22Rv1 (cell line): ENCODE measurements around the gene SATB1.

ENCODE experiments used
- H3K27ac ChIP-seq: fragments of 450-650 bp; 2 replicates; pipeline ENCODE4 v1.5.1; 2017
- ZFX ChIP-seq: fragments of 450-650 bp; IDR thresholded peaks from 2 replicates; pipeline ENCODE4 v1.6.1; 2017; ENCODE audit warnings: antibody characterized with exemption, borderline replicate concordance
- TF ChIP-seq, protein P1 (sequence below): fragments of 450-650 bp; IDR thresholded peaks from 2 replicates; pipeline ENCODE4 v1.5.1; 2017; ENCODE audit warnings: mild to moderate bottlenecking

SATB1 gene

GRCh38 chr3:18337231-18337630, 87.9 kb downstream of the SATB1 start:
- TF ChIP-seq, protein P1, sequence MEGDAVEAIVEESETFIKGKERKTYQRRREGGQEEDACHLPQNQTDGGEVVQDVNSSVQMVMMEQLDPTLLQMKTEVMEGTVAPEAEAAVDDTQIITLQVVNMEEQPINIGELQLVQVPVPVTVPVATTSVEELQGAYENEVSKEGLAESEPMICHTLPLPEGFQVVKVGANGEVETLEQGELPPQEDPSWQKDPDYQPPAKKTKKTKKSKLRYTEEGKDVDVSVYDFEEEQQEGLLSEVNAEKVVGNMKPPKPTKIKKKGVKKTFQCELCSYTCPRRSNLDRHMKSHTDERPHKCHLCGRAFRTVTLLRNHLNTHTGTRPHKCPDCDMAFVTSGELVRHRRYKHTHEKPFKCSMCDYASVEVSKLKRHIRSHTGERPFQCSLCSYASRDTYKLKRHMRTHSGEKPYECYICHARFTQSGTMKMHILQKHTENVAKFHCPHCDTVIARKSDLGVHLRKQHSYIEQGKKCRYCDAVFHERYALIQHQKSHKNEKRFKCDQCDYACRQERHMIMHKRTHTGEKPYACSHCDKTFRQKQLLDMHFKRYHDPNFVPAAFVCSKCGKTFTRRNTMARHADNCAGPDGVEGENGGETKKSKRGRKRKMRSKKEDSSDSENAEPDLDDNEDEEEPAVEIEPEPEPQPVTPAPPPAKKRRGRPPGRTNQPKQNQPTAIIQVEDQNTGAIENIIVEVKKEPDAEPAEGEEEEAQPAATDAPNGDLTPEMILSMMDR, result no peak
- TF ChIP-seq ZFX, result no peak
- no peak overlapping the region for H3K27ac ChIP-seq

DNA sequence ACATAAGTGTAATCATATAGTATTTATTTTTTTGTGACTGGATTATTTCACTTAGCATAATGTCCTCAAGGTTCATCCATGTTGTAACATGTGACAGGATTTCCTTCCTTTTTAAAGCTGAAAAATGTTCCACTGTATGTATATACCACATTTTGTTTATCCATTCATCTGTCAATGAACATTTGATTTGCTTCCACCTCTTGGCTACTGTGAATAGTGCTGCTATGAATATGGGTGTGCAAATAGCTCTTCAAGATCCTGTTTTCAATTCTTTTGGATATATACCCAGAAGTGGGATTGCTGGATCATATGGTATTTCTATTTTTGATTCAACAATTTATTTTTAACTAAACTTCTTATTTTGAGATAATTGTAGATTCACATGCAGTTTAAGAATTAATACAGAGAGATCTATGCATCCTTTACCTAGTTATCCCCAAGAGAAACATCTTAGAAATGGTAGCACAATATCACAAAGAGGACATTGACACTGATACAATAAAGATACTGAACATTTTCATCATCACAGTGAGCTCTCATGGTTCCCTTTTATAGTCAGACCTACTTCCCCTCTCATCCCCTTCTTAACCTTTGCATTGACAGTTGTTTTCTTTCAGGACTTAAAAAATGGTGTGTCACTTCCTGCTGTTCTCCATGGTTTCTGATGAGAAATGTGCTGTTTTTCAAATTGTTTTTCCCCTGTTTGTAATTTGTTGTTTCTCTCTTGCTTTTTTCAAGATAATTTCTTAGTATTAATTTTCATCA, 90.1 kb downstream of the SATB1 start:
- no peak for TF ChIP-seq ZFX
- TF ChIP-seq, protein P1, result no peak
- H3K27ac ChIP-seq, result no peak overlapping the region

- H3K27ac ChIP-seq, result peak overlapping the region; percentile 55
Measured at GRCh38 chr3:18330772-18331441, 94.2 kb downstream of the SATB1 start.

DNA sequence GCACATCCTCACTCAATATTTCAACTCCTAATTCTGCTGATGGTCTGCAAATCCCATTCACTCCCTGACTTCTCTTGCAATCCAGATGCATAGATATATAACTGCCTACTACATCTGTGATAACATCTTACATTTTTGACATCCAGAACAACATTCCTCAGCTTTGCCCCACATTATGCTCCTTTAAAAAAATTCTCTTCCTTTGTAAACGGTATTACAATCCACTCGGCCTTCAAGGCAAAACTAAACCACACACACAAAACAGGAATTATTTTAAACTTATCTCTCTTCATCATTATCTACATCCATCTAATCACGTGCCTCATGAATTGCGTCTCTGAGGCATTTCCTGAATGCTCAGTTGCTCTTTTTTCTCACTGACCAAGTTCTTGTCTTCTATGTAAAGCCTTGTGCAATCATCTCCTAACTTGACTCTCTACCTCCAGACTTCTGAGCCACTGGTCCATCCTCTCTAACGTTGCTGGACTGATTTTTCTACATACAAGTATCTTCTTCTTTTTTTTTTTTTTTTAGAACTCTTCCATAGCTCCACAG, 117.0 kb downstream of the SATB1 start:
- H3K27ac ChIP-seq, result no peak overlapping the region
- TF ChIP-seq, protein P1, result no peak

DNA sequence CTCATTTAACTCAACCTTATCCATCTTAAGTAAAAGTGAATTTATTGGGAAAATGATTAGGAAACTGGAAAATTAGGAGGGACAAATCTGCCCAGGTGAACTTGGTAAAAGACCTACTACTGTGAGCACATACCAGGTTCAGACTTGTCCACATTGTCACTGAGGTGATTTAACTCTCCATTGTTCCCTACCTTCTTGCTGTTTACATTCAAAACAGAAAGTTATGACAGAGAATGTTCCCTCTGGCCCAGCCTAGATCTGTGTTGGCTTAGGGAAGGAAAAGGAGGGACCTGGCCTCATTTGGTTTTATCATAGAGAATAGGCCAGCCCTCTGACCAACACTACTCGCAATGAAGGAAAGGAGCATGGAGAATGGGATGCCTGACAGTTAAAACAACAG, 117.6 kb downstream of the SATB1 start:
- no peak overlapping the region for H3K27ac ChIP-seq
- no peak for TF ChIP-seq ZFX
- TF ChIP-seq, protein P1, result no peak

- TF ChIP-seq ZFX, result no peak
- TF ChIP-seq, protein P1, result no peak
- no peak overlapping the region for H3K27ac ChIP-seq
Measured at GRCh38 chr3:18302517-18302916, 122.6 kb downstream of the SATB1 start.

DNA sequence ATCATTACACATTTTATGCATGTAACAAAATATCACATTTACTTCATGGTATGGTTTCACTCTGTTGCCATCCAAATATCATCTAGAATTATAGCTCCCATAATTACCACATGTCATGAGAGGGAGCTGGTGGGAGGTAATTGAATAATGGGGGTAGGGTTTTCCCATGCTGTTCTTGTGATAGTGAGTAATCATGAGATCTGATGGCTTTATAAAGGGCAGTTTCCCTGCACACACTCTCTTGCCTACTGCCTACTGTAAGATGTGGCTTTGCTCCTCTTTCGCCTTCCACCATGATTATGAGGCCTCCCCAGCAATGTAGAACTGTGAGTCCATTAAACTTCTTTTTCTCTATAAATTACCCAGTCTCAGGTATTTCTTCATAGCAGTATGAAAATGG, 123.4 kb downstream of the SATB1 start:
- TF ChIP-seq ZFX, result no peak
- TF ChIP-seq, protein P1, result no peak
- H3K27ac ChIP-seq, result no peak overlapping the region
